Measurements from ENCODE around the gene TCP1. TPM values are rescaled to one million over a fixed set of nuclear protein-coding genes. Genes with fewer than 3 reads are reported as not detected.

TCP1 gene
- total RNA-seq, 120 experiments from 2014 or later: 87.9 to 251 (median 152) TPM

Other genes starting within 250 kb of the TCP1 start
- 1,000 to 10,000 TPM in 3 of 120 experiments, 100 to 1,000 TPM in 117; 175 to 1,346 (median 313) TPM for gene SOD2, start 96.4 kb downstream of the TCP1 start, total RNA-seq
- 10 to 100 TPM; 54.0 to 94.6 (median 69.0) TPM for gene WTAP, start 62.1 kb downstream of the TCP1 start, total RNA-seq
- 10 to 100 TPM; 15.6 to 93.3 (median 38.7) TPM for gene ACAT2, start 27.6 kb downstream of the TCP1 start, total RNA-seq
- 100 to 1,000 TPM in 1 of 120 experiments, 10 to 100 TPM in 119; 32.6 to 115 (median 57.8) TPM for gene MRPL18, start 865 bp upstream of the TCP1 start, total RNA-seq
- 10 to 100 TPM in 1 of 120 experiments, 1 to 10 TPM in 118, under 1 TPM in 1; 0.68 to 10.5 (median 3.8) TPM for gene PNLDC1, start 10.7 kb upstream of the TCP1 start, total RNA-seq
- gene MAS1, start 101.4 kb upstream of the TCP1 start, total RNA-seq: 10 to 100 TPM in 6 of 120 experiments, 1 to 10 TPM in 114; 1.5 to 11.9 (median 6.5) TPM
- 10 to 100 TPM; 28.4 to 54.8 (median 42.0) TPM for gene IGF2R, start 179.5 kb upstream of the TCP1 start, total RNA-seq